ENCODE measurements around the gene HERPUD1.

Gene HERPUD1

GRCh38 chr16:56895813-56896212, 36.1 kb upstream of the HERPUD1 start:
- no peak overlapping the region for H3K4me3 ChIP-seq
- TF ChIP-seq, protein P1, sequence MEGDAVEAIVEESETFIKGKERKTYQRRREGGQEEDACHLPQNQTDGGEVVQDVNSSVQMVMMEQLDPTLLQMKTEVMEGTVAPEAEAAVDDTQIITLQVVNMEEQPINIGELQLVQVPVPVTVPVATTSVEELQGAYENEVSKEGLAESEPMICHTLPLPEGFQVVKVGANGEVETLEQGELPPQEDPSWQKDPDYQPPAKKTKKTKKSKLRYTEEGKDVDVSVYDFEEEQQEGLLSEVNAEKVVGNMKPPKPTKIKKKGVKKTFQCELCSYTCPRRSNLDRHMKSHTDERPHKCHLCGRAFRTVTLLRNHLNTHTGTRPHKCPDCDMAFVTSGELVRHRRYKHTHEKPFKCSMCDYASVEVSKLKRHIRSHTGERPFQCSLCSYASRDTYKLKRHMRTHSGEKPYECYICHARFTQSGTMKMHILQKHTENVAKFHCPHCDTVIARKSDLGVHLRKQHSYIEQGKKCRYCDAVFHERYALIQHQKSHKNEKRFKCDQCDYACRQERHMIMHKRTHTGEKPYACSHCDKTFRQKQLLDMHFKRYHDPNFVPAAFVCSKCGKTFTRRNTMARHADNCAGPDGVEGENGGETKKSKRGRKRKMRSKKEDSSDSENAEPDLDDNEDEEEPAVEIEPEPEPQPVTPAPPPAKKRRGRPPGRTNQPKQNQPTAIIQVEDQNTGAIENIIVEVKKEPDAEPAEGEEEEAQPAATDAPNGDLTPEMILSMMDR (IDR thresholded peaks at IDR 0.05): no peak
- intact Hi-C loops (cut with DNase I; ENCODE audit: low total_unique reads): no loop called here
- no peak overlapping the region for H3K27ac ChIP-seq
- no peaks in the 10 kb centered on the region for H3K27me3 ChIP-seq
- no peaks in the 10 kb centered on the region for H3K4me1 ChIP-seq
- no peaks in the 10 kb centered on the region for H3K36me3 ChIP-seq
- H3K9me3 ChIP-seq: no peaks in the 10 kb centered on the region
- DNase-seq: no peak

GRCh38 chr16:56896244-56896643, 35.7 kb upstream of the HERPUD1 start:
- no peaks in the 10 kb centered on the region for H3K36me3 ChIP-seq
- intact Hi-C loops (cut with DNase I; ENCODE audit: low total_unique reads): no loop called here
- DNase-seq: no peak
- H3K4me1 ChIP-seq: no peaks in the 10 kb centered on the region
- no peaks in the 10 kb centered on the region for H3K27me3 ChIP-seq
- H3K4me3 ChIP-seq: no peak overlapping the region
- TF ChIP-seq, protein P1 (IDR thresholded peaks at IDR 0.05): no peak
- H3K27ac ChIP-seq: no peak overlapping the region
- no peaks in the 10 kb centered on the region for H3K9me3 ChIP-seq

- intact Hi-C loops (cut with DNase I; ENCODE audit: low total_unique reads): no loop called here
- Histone ChIP-seq H3K4me1 (no peaks in the 10 kb centered on the region), H3K36me3 (no peaks in the 10 kb centered on the region), H3K27me3 (no peaks in the 10 kb centered on the region), H3K4me3 (no peak overlapping the region), H3K9me3 (no peaks in the 10 kb centered on the region), H3K27ac (no peak overlapping the region)
- TF ChIP-seq, protein P1 (IDR thresholded peaks at IDR 0.05): no peak
- no peak for DNase-seq
Measured at GRCh38 chr16:56897026-56897799, 34.7 kb upstream of the HERPUD1 start.

- Histone ChIP-seq H3K9me3 (no peaks in the 10 kb centered on the region), H3K4me3 (no peak overlapping the region), H3K27ac (no peak overlapping the region), H3K4me1 (no peaks in the 10 kb centered on the region), H3K36me3 (no peaks in the 10 kb centered on the region), H3K27me3 (peaks cover 0 to 9% of the 10 kb centered on the region in 2 donors)
- intact Hi-C loops (cut with DNase I; ENCODE audit: low total_unique reads): no loop called here
- TF ChIP-seq, protein P1 (IDR thresholded peaks at IDR 0.05): no peak
- DNase-seq: no peak
Measured at GRCh38 chr16:56898847-56899246, 33.1 kb upstream of the HERPUD1 start.

GRCh38 chr16:56903866-56904265, 28.1 kb upstream of the HERPUD1 start:
- Histone ChIP-seq H3K27ac (no peak overlapping the region), H3K4me3 (no peak overlapping the region), H3K36me3 (no peaks in the 10 kb centered on the region), H3K4me1 (no peaks in the 10 kb centered on the region), H3K9me3 (no peaks in the 10 kb centered on the region), H3K27me3 (peaks cover 0 to 9% of the 10 kb centered on the region in 2 donors)
- intact Hi-C loops (cut with DNase I; ENCODE audit: low total_unique reads): no loop called here
- TF ChIP-seq, protein P1 (IDR thresholded peaks at IDR 0.05): no peak
- DNase-seq: no peak
